Natural killer cell (primary cell): ENCODE data around the gene TEX261. TPM values are rescaled to one million over a fixed set of nuclear protein-coding genes. Genes with fewer than 3 reads are reported as not detected.

Source experiments
- ATAC-seq, 3 donors: fragments of 150-1000 bp in 2 of 3; fragments of 200-7000 bp in 1 of 3; cut with Tn5 transposase; 1 replicate in 1 of 3; 2 replicates in 2 of 3; pipeline ENCODE4 v1.10.0; 2021; ENCODE audit warnings: mild to moderate bottlenecking in 2 of 3, moderate library complexity in 2 of 3
- DNase-seq, 2 donors: peaks; one replicate each; pipeline versions ENCODE4 v3.0.0 to v3.0.0-alpha.2; 2013 to 2021; ENCODE audit warnings: mixed read lengths in 1 of 2
- H3K27ac ChIP-seq: one replicate; pipeline ENCODE4 v1.5.1; 2013; ENCODE audit warnings: mild to moderate bottlenecking, low read length
- H3K27me3 ChIP-seq: one replicate; pipeline ENCODE4 v1.6.1; 2013; ENCODE audit warnings: low read length; ENCODE audit not compliant: control insufficient read depth, insufficient read depth
- H3K36me3 ChIP-seq: one replicate; pipeline ENCODE4 v1.6.1; 2013; ENCODE audit warnings: low read length; ENCODE audit not compliant: control insufficient read depth, insufficient read depth
- H3K4me1 ChIP-seq: one replicate; pipeline ENCODE4 v1.6.1; 2013; ENCODE audit warnings: low read length; ENCODE audit not compliant: control insufficient read depth, insufficient read depth
- H3K4me3 ChIP-seq: one replicate; pipeline ENCODE4 v1.5.1; 2013; ENCODE audit warnings: low read length
- H3K9me3 ChIP-seq: one replicate; pipeline ENCODE4 v1.6.1; 2013; ENCODE audit warnings: low read length; ENCODE audit not compliant: control insufficient read depth, insufficient read depth
- H3K27ac Mint-ChIP-seq, 2 donors: one replicate each; pipeline ENCODE4 v1.8.0; 2022; ENCODE audit warnings: mild to moderate bottlenecking in 2 of 2, mixed read lengths in 2 of 2, moderate library complexity in 1 of 2
- H3K27me3 Mint-ChIP-seq, 2 donors: one replicate each; pipeline ENCODE4 v1.8.0; 2022; ENCODE audit warnings: low read depth in 2 of 2, mixed read lengths in 2 of 2
- H3K36me3 Mint-ChIP-seq: one replicate; pipeline ENCODE4 v1.8.0; 2022; ENCODE audit warnings: mixed read lengths
- H3K4me1 Mint-ChIP-seq, 2 donors: one replicate each; pipeline ENCODE4 v1.8.0; 2022; ENCODE audit warnings: mixed read lengths in 2 of 2
- H3K4me3 Mint-ChIP-seq: one replicate; pipeline ENCODE4 v1.8.0; 2022; ENCODE audit warnings: mild to moderate bottlenecking, moderate library complexity, mixed read lengths
- H3K9me3 Mint-ChIP-seq, 2 donors: one replicate each; pipeline ENCODE4 v1.8.0; 2022; ENCODE audit warnings: mixed read lengths in 2 of 2
- WGBS: methylation state at CpG from one replicate; pipeline ENCODE4 v1.1.7; 2013; ENCODE audit warnings: missing lambda C conversion rate; ENCODE audit not compliant: insufficient coverage; 5-methylcytosine and 5-hydroxymethylcytosine counted together
- intact Hi-C: fragments of 100-400 bp; cut with micrococcal nuclease; formaldehyde crosslinking; loops from one replicate; pipeline ENCODE4 v1.14.2; 2022
- total RNA-seq, 4 donors: library from RNA; stranded (reverse); fragments of 120-200 nt in 1 of 4; gene quantifications; one replicate each; pipeline versions ENCODE4 v1.2.3 to v1.2.4, GENCODE V29; 2013 to 2022
- TF ChIP-seq, protein P1 (sequence below): fragments of 200-600 bp; IDR thresholded peaks from one replicate; pipeline ENCODE4 v1.8.0; 2022; ENCODE audit warnings: antibody characterized with exemption

The TEX261 gene
- total RNA-seq, 3 donors from 2014 or later (not counting 1 experiment from before 2014, with no cell fraction given) = 30.3 to 44.2 (median 43.2) TPM

- peak in 1 of 2 donors; percentile 12 for DNase-seq
- Mint-ChIP-seq H3K4me1 (peaks cover 12 to 19% of the 10 kb centered on the region in 2 donors), H3K27me3 (peaks cover 17 to 36% of the 10 kb centered on the region in 2 donors), H3K4me3 (no peak overlapping the region), H3K9me3 (no peaks in the 10 kb centered on the region), H3K36me3 (no peaks in the 10 kb centered on the region), H3K27ac (no peak overlapping the region)
- WGBS = 87% methylated on average over 17 of the region's 17 CpGs
- no peak overlapping the region for H3K4me3 ChIP-seq
- intact Hi-C loops = no loop called here
- no peak overlapping the region for H3K27ac ChIP-seq
- H3K36me3 ChIP-seq = no peaks in the 10 kb centered on the region
- H3K27me3 ChIP-seq = peaks cover 12% of the 10 kb centered on the region
- TF ChIP-seq, protein P1, sequence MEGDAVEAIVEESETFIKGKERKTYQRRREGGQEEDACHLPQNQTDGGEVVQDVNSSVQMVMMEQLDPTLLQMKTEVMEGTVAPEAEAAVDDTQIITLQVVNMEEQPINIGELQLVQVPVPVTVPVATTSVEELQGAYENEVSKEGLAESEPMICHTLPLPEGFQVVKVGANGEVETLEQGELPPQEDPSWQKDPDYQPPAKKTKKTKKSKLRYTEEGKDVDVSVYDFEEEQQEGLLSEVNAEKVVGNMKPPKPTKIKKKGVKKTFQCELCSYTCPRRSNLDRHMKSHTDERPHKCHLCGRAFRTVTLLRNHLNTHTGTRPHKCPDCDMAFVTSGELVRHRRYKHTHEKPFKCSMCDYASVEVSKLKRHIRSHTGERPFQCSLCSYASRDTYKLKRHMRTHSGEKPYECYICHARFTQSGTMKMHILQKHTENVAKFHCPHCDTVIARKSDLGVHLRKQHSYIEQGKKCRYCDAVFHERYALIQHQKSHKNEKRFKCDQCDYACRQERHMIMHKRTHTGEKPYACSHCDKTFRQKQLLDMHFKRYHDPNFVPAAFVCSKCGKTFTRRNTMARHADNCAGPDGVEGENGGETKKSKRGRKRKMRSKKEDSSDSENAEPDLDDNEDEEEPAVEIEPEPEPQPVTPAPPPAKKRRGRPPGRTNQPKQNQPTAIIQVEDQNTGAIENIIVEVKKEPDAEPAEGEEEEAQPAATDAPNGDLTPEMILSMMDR = no peak
- no peak for ATAC-seq
- no peaks in the 10 kb centered on the region for H3K9me3 ChIP-seq
- H3K4me1 ChIP-seq = peaks cover 16% of the 10 kb centered on the region
Measured at GRCh38 chr2:70959851-70960832, 34.5 kb downstream of the TEX261 start.

- intact Hi-C loops = no loop called here
- no peak for DNase-seq
- Histone ChIP-seq H3K27ac (no peak overlapping the region), H3K9me3 (no peaks in the 10 kb centered on the region), H3K27me3 (peaks cover 11% of the 10 kb centered on the region), H3K4me1 (peaks cover 9% of the 10 kb centered on the region), H3K36me3 (no peaks in the 10 kb centered on the region), H3K4me3 (no peak overlapping the region)
- ATAC-seq = no peak
- WGBS = 83% methylated on average over 9 of the region's 9 CpGs
- peaks cover 19 to 37% of the 10 kb centered on the region in 2 donors for H3K27me3 Mint-ChIP-seq
- no peaks in the 10 kb centered on the region for H3K36me3 Mint-ChIP-seq
- no peak overlapping the region for H3K4me3 Mint-ChIP-seq
- H3K9me3 Mint-ChIP-seq = no peaks in the 10 kb centered on the region
- H3K4me1 Mint-ChIP-seq = peaks cover 5 to 11% of the 10 kb centered on the region in 2 donors
- peak overlapping the region in 1 of 2 donors; percentile 51 for H3K27ac Mint-ChIP-seq
- TF ChIP-seq, protein P1 = no peak
Measured at GRCh38 chr2:70959271-70959761, 35.4 kb downstream of the TEX261 start.

- H3K27me3 Mint-ChIP-seq = peaks cover 22 to 39% of the 10 kb centered on the region in 2 donors
Measured at GRCh38 chr2:70958759-70959158, 35.9 kb downstream of the TEX261 start.

More at GRCh38 chr2:70958759-70959158, 35.9 kb downstream of the TEX261 start:
- H3K4me3 Mint-ChIP-seq = no peak overlapping the region
- peak in 2 of 3 donors; percentile 5 to 12 for ATAC-seq
- intact Hi-C loops = no loop called here
- no peak overlapping the region for H3K4me3 ChIP-seq
- peak overlapping the region in 1 of 2 donors; percentile 51 for H3K27ac Mint-ChIP-seq
- H3K36me3 Mint-ChIP-seq = no peaks in the 10 kb centered on the region
- no peak overlapping the region for H3K27ac ChIP-seq
- whole genome bisulfite sequencing = 100% methylated on average over 4 of the region's 6 CpGs
- peaks cover 5 to 11% of the 10 kb centered on the region in 2 donors for H3K4me1 Mint-ChIP-seq
- peaks cover 9% of the 10 kb centered on the region for H3K4me1 ChIP-seq
- TF ChIP-seq, protein P1 = no peak
- H3K9me3 ChIP-seq = no peaks in the 10 kb centered on the region
- DNase-seq = peak in 1 of 2 donors; percentile 11
- H3K36me3 ChIP-seq = no peaks in the 10 kb centered on the region
- H3K27me3 ChIP-seq = peaks cover 7% of the 10 kb centered on the region
- no peaks in the 10 kb centered on the region for H3K9me3 Mint-ChIP-seq
